Thymus (tissue), 11 donors: ENCODE results near the gene CREBL2. TPM values are rescaled to one million over a fixed set of nuclear protein-coding genes. Genes with fewer than 3 reads are reported as not detected.

ENCODE experiments used
- DNase-seq, 9 donors: peaks; one replicate each; pipeline ENCODE4 v3.0.0-alpha.2; 2013; ENCODE audit warnings: low spot score in 9 of 9, low read depth in 6 of 9, missing footprints in 1 of 9
- H3K27ac ChIP-seq, 2 donors: one replicate each; pipeline ENCODE4 v1.5.1; 2013; ENCODE audit warnings: control low read depth in 1 of 2, low read depth in 1 of 2, low read length in 1 of 2, mild to moderate bottlenecking in 1 of 2, moderate library complexity in 1 of 2
- H3K27me3 ChIP-seq, 2 donors: one replicate each; pipeline ENCODE4 v1.5.1; 2013; ENCODE audit warnings: low read length in 1 of 2; ENCODE audit not compliant: control insufficient read depth in 2 of 2, insufficient read depth in 1 of 2
- H3K36me3 ChIP-seq, 2 donors: one replicate each; pipeline ENCODE4 v1.5.1; 2013; ENCODE audit warnings: low read length in 1 of 2, mild to moderate bottlenecking in 1 of 2, moderate library complexity in 1 of 2; ENCODE audit not compliant: control insufficient read depth in 2 of 2, insufficient read depth in 2 of 2
- H3K4me1 ChIP-seq, 2 donors: one replicate each; pipeline ENCODE4 v1.5.1; 2013; ENCODE audit warnings: low read length in 2 of 2; ENCODE audit not compliant: control insufficient read depth in 2 of 2, insufficient read depth in 2 of 2
- H3K4me3 ChIP-seq, 2 donors: one replicate each; pipeline ENCODE4 v1.5.1; 2013; ENCODE audit warnings: low read length in 2 of 2, control low read depth in 1 of 2, mild to moderate bottlenecking in 1 of 2
- H3K9me3 ChIP-seq, 2 donors: one replicate each; pipeline ENCODE4 v1.5.1; 2013; ENCODE audit warnings: low read length in 1 of 2, mild to moderate bottlenecking in 1 of 2; ENCODE audit not compliant: control insufficient read depth in 2 of 2, insufficient read depth in 1 of 2
- WGBS: extraction: QIAGEN DNeasy Blood & Tissue Kit; methylation state at CpG from one replicate; pipeline ENCODE4 v1.1.7; 2013; 5-methylcytosine and 5-hydroxymethylcytosine counted together
- polyA plus RNA-seq: library from polyadenylated mRNA; stranded (reverse); fragments of 200-250 nt; gene quantifications from one replicate; pipeline ENCODE4 v1.2.3, GENCODE V29; 2013
- total RNA-seq: library from RNA; stranded (reverse); fragments of 120-200 nt; gene quantifications from one replicate; pipeline ENCODE4 v1.2.4, GENCODE V29; 2013
- donor health status: healthy.

The CREBL2 gene
- total and polyA plus RNA-seq, 2 donors: 20.7 to 29.3 TPM

GRCh38 chr12:12686472-12686871, 74.8 kb downstream of the CREBL2 start:
- Histone ChIP-seq H3K9me3 (no peaks in the 10 kb centered on the region), H3K27ac (no peak overlapping the region), H3K36me3 (peaks cover 0 to 3% of the 10 kb centered on the region in 2 donors), H3K4me1 (no peaks in the 10 kb centered on the region), H3K27me3 (no peaks in the 10 kb centered on the region), H3K4me3 (no peak overlapping the region)
- WGBS: 100% methylated on average over 1 of the region's 1 CpG
- DNase-seq: no peak

GRCh38 chr12:12686925-12687324, 75.2 kb downstream of the CREBL2 start:
- no peaks in the 10 kb centered on the region for H3K9me3 ChIP-seq
- no peak overlapping the region for H3K4me3 ChIP-seq
- no peaks in the 10 kb centered on the region for H3K4me1 ChIP-seq
- no peak for DNase-seq
- H3K27me3 ChIP-seq: no peaks in the 10 kb centered on the region
- peaks cover 0 to 3% of the 10 kb centered on the region in 2 donors for H3K36me3 ChIP-seq
- no peak overlapping the region for H3K27ac ChIP-seq

DNA sequence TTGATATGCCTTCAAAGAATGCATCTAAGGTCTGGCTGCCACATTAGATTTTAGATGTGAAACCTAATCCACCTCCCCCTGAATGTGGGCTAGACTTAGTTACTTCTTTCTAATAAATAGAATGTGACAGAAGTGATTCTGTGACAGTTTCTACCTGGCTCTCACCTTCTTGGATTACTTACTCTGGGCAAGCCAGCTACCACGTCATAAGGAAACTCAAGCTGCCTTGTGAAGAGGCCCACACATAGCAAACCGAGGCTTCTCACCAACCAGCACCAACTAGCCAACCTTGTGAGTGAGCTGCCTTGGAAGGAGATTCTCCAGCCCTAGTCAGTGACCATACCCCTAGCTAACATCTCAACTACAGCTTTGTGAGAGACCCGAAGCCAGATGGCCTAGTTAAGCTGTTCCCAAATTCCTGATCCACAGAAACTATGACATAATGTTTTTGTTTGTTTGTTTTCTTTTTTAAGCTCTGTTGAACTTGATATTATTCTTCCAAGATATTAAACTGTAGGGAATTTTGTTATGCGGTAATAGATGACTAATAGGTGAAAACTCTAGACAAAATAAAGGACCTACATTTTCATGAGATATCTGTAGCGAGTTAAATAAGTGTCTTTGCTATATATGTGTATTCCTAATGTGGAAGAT, 78.1 kb downstream of the CREBL2 start:
- Histone ChIP-seq H3K27ac (no peak overlapping the region), H3K36me3 (peaks cover 0 to 3% of the 10 kb centered on the region in 2 donors), H3K9me3 (no peaks in the 10 kb centered on the region), H3K27me3 (no peaks in the 10 kb centered on the region), H3K4me3 (no peak overlapping the region), H3K4me1 (no peaks in the 10 kb centered on the region)
- no peak for DNase-seq
- 95% methylated on average over 5 of the region's 5 CpGs for WGBS

DNA sequence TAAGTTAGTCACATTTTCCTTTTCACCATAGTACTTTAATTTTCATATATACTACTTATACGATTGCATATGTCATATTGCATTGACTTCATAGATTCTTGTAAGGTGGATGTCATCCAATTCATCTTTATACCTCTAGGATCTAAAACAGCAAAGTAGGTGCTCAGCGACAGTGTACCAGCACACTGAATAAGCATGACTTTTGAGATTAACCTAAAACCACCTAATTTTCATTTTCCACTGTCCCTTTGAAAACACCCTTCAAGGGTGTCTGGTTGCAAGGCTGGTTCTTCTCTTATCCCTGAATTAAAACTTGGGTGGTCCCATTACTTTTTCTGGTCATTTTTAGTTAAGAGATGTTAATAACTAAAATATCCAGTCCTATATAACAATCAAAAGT, 79.9 kb downstream of the CREBL2 start:
- 93% methylated on average over 2 of the region's 2 CpGs for WGBS
- DNase-seq: no peak
- Histone ChIP-seq H3K27ac (no peak overlapping the region), H3K4me3 (no peak overlapping the region), H3K36me3 (peaks cover 0 to 3% of the 10 kb centered on the region in 2 donors), H3K27me3 (no peaks in the 10 kb centered on the region), H3K9me3 (no peaks in the 10 kb centered on the region), H3K4me1 (peaks cover 3% of the 10 kb centered on the region in 2 donors)

DNA sequence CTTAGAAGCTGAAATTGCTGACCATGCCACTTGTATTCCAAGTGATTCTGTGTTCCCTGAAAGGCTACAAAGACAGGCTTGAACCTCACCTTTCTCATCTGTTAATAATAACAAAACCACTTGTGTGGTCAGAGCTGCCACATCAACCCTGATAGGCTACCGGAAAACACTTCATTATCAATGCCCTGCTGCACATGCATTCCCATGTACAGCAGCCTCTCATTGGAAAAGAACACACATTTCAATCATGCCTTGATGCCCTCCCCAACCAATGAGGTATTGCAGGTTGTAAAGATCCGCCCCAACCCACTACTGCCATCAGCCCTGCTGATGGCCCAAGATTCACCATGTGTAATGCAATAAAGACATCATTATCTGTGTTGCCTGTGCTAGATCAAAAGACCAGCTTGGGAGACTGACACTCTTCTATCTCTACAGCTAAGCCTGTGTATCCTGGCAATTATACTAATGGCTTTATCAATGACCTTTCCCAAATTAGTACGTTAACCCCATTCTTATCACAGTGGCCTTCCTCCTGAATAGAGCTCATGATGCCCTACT, 81.5 kb downstream of the CREBL2 start:
- Histone ChIP-seq H3K4me1 (peaks cover 3 to 6% of the 10 kb centered on the region in 2 donors), H3K4me3 (no peak overlapping the region), H3K36me3 (peaks cover 0 to 3% of the 10 kb centered on the region in 2 donors), H3K27ac (no peak overlapping the region), H3K27me3 (no peaks in the 10 kb centered on the region), H3K9me3 (no peaks in the 10 kb centered on the region)
- 99% methylated on average over 3 of the region's 3 CpGs for WGBS
- no peak for DNase-seq

Other genes starting within 250 kb of the CREBL2 start
- gene DUSP16, start 49.0 kb upstream of the CREBL2 start, total RNA-seq: 19.1 TPM
- 18.2 TPM for gene DUSP16, start 49.0 kb upstream of the CREBL2 start, polyA plus RNA-seq
- 2.4 TPM for gene GPR19, start 84.3 kb downstream of the CREBL2 start, total RNA-seq
- gene GPR19, start 84.3 kb downstream of the CREBL2 start, polyA plus RNA-seq: 2.4 TPM
- gene CDKN1B, start 105.5 kb downstream of the CREBL2 start, total RNA-seq: 71.0 TPM
- gene CDKN1B, start 105.5 kb downstream of the CREBL2 start, polyA plus RNA-seq: 103 TPM
- 5.2 TPM for gene APOLD1, start 173.8 kb downstream of the CREBL2 start, total RNA-seq
- 13.9 TPM for gene APOLD1, start 173.8 kb downstream of the CREBL2 start, polyA plus RNA-seq
- gene DDX47, start 201.5 kb downstream of the CREBL2 start, total RNA-seq: 56.0 TPM
- 49.4 TPM for gene DDX47, start 201.5 kb downstream of the CREBL2 start, polyA plus RNA-seq